Transverse colon (tissue), 4 donors: Measurements from ENCODE around the gene MCAT.

Experiments used
- CTCF ChIP-seq, 5 experiments: fragments of 200-600 bp in 3 of 5; fragments of 450-650 bp in 2 of 5; sonication (generic) in 3 of 5; IDR thresholded peaks; 1 replicate in 2 of 5; 2 replicates in 3 of 5; pipeline ENCODE4 v1.5.1; 2016 to 2017; ENCODE audit warnings: antibody characterized with exemption in 5 of 5, inconsistent platforms in 3 of 5, mild to moderate bottlenecking in 2 of 5, moderate library complexity in 1 of 5
- EP300 ChIP-seq: sonication (generic); formaldehyde crosslinking; IDR thresholded peaks from one replicate; pipeline ENCODE4 v1.6.1; 2017; ENCODE audit warnings: antibody characterized with exemption, low read depth
- POLR2A ChIP-seq: fragments of 450-650 bp; IDR thresholded peaks from one replicate; pipeline ENCODE4 v1.6.1; 2016; ENCODE audit warnings: antibody characterized with exemption, mild to moderate bottlenecking, moderate library complexity
- POLR2AphosphoS5 ChIP-seq, 3 donors: sonication (generic); formaldehyde crosslinking; IDR thresholded peaks; one replicate each; pipeline ENCODE4 v1.6.1; 2016; ENCODE audit warnings: antibody characterized with exemption in 3 of 3

GRCh38 chr22:43106302-43106701, 36.9 kb downstream of the MCAT start:
- TF ChIP-seq POLR2AphosphoS5 (IDR thresholded peaks at IDR 0.05) (no peak), CTCF (IDR thresholded peaks at IDR 0.05) (no peak), POLR2A (no peak), EP300 (no peak)
